GM12878 (cell line): ENCODE measurements around the gene ATXN7L1. TPM values are rescaled to one million over a fixed set of nuclear protein-coding genes. Genes with fewer than 3 reads are reported as not detected.

Experiments
- ATAC-seq: fragments of 200-7000 bp; cut with Tn5 transposase; 3 replicates; pipeline ENCODE4 v1.9.1; 2020; ENCODE audit warnings: mild to moderate bottlenecking, moderate library complexity
- Bru-seq: library from RNA; stranded (reverse); fragments of 400-500 nt; gene quantifications from one replicate; lab custom pipeline; 2021; lab: Mats Ljungman, UMichigan
- BruChase-seq, 2 experiments: library from RNA; stranded (reverse); fragments of 400-500 nt; gene quantifications; one replicate each; lab custom pipeline; 2021; lab: Mats Ljungman, UMichigan
- BruUV-seq: library from RNA; stranded (reverse); fragments of 400-500 nt; replicated peaks from 2 replicates; lab custom pipeline; 2021; lab: Mats Ljungman, UMichigan
- CTCF ChIA-PET: fragments of 300-600 bp; sonication (Branson Sonifier 250); formaldehyde crosslinking; extraction: SDS; loops from one replicate; lab custom pipeline; 2021; ENCODE audit warnings: inconsistent platforms; lab: Yijun Ruan, JAX
- POLR2A ChIA-PET: fragments of 350-600 bp; formaldehyde crosslinking; extraction: SDS; loops from one replicate; lab custom pipeline; 2021; ENCODE audit warnings: inconsistent platforms; lab: Charles Lee
- RAD21 ChIA-PET: fragments of 300-600 bp; sonication (Branson Sonifier 250); formaldehyde crosslinking; loops from one replicate; lab custom pipeline; 2023; ENCODE audit warnings: antibody characterized with exemption; ENCODE audit not compliant: unreplicated experiment; lab: Charles Lee
- SMC1A ChIA-PET: fragments of 300-600 bp; sonication (Branson Sonifier 250); formaldehyde crosslinking; loops from one replicate; lab custom pipeline; 2023; ENCODE audit not compliant: unreplicated experiment, uncharacterized antibody; lab: Charles Lee
- DNase-seq: peaks from one replicate; pipeline ENCODE4 v3.0.0-alpha.2; 2011; ENCODE audit warnings: low read depth, low spot score
- FAIRE-seq: peaks from 3 replicates; lab custom pipeline; 2011; peaks lifted over from hg19 to GRCh38; lab: Jason Lieb, UNC
- H2AFZ ChIP-seq: 2 replicates; pipeline ENCODE4 v1.6.0; 2011; ENCODE audit warnings: low read depth, low read length, control low read depth; ENCODE audit not compliant: control insufficient read depth
- H3K27ac ChIP-seq: 2 replicates; pipeline ENCODE4 v1.5.1; 2011; ENCODE audit warnings: control low read depth; ENCODE audit not compliant: control insufficient read depth, insufficient read depth
- H3K27me3 ChIP-seq, 2 experiments: replicated peaks in 1 of 2; 2 replicates each; pipeline versions ENCODE4 v1.6.0 to v1.6.1; 2011; ENCODE audit warnings: low read length in 1 of 2; ENCODE audit not compliant: control insufficient read depth in 2 of 2, insufficient read depth in 2 of 2
- H3K36me3 ChIP-seq, 2 experiments: 2 replicates each; pipeline ENCODE4 v1.5.1; 2011; ENCODE audit warnings: low read length in 1 of 2; ENCODE audit not compliant: control insufficient read depth in 2 of 2, insufficient read depth in 2 of 2
- H3K4me1 ChIP-seq: 2 replicates; pipeline ENCODE4 v1.6.1; 2011; ENCODE audit warnings: mild to moderate bottlenecking, low read length, moderate library complexity, mixed read lengths; ENCODE audit not compliant: control insufficient read depth, insufficient read depth
- H3K4me2 ChIP-seq: 2 replicates; pipeline ENCODE4 v1.6.0; 2011; ENCODE audit warnings: control low read depth; ENCODE audit not compliant: control insufficient read depth, insufficient read depth
- H3K4me3 ChIP-seq: fragments of 200-600 bp; sonication (generic); 2 replicates; pipeline ENCODE4 v1.5.1; 2016
- H3K79me2 ChIP-seq: 2 replicates; pipeline ENCODE4 v1.6.0; 2011; ENCODE audit warnings: low read length; ENCODE audit not compliant: control insufficient read depth, insufficient read depth
- H3K9ac ChIP-seq: 2 replicates; pipeline ENCODE4 v1.8.0; 2011; ENCODE audit warnings: low read length, control low read depth, mixed read lengths; ENCODE audit not compliant: control insufficient read depth, insufficient read depth
- H3K9me3 ChIP-seq: replicated peaks from 3 replicates; pipeline ENCODE4 v1.5.1; 2011; ENCODE audit warnings: mild to moderate bottlenecking, low read length; ENCODE audit not compliant: control insufficient read depth, insufficient read depth
- H4K20me1 ChIP-seq: 2 replicates; pipeline ENCODE4 v1.6.0; 2011; ENCODE audit not compliant: control insufficient read depth, insufficient read depth
- BHLHE40 ChIP-seq, 2 experiments: fragments of 450-650 bp in 1 of 2; IDR thresholded peaks; 2 replicates each; pipeline ENCODE4 v1.6.1; 2011 to 2017; ENCODE audit warnings: low read depth in 2 of 2, borderline replicate concordance in 1 of 2, improper control_type of control experiment in 1 of 2, low read length in 1 of 2, mild to moderate bottlenecking in 1 of 2
- CTCF ChIP-seq, 3 experiments: IDR thresholded peaks in 2 of 3; conservative IDR thresholded peaks in 1 of 3; 2 replicates each; pipeline ENCODE4 v1.5.1; 2011; ENCODE audit warnings: low read depth in 3 of 3, low read length in 3 of 3, mild to moderate bottlenecking in 3 of 3, control low read depth in 2 of 3, moderate library complexity in 2 of 3, inconsistent platforms in 1 of 3, mixed read lengths in 1 of 3; ENCODE audit not compliant: control insufficient read depth in 2 of 3, insufficient read depth in 1 of 3; ENCODE audit errors: extremely low read depth in 1 of 3
- EZH2 ChIP-seq: IDR thresholded peaks from 2 replicates; pipeline ENCODE4 v1.6.1; 2012; ENCODE audit warnings: low read depth, mild to moderate bottlenecking, control low read depth, inconsistent platforms, low read length, borderline replicate concordance; ENCODE audit not compliant: control insufficient read depth
- GATAD2B ChIP-seq: fragments of 450-650 bp; conservative IDR thresholded peaks from 2 replicates; pipeline ENCODE4 v1.6.1; 2017; ENCODE audit warnings: low read depth, mild to moderate bottlenecking, moderate library complexity
- IKZF1 ChIP-seq: fragments of 450-650 bp; conservative IDR thresholded peaks from 2 replicates; pipeline ENCODE4 v1.6.1; 2017; ENCODE audit warnings: antibody characterized with exemption, mild to moderate bottlenecking
- MLLT1 ChIP-seq: fragments of 450-650 bp; IDR thresholded peaks from 2 replicates; pipeline ENCODE4 v1.6.1; 2016; ENCODE audit warnings: mild to moderate bottlenecking
- NFXL1 ChIP-seq: fragments of 450-650 bp; IDR thresholded peaks from 2 replicates; pipeline ENCODE4 v1.6.1; 2017; ENCODE audit warnings: antibody characterized with exemption, mild to moderate bottlenecking, borderline replicate concordance
- NR2F1 ChIP-seq: fragments of 450-650 bp; conservative IDR thresholded peaks from 2 replicates; pipeline ENCODE4 v1.6.1; 2017; ENCODE audit warnings: mild to moderate bottlenecking
- POLR2A ChIP-seq: IDR thresholded peaks from 2 replicates; pipeline ENCODE4 v1.6.1; 2011; ENCODE audit warnings: low read depth, mild to moderate bottlenecking, low read length
- RAD21 ChIP-seq: IDR thresholded peaks from 2 replicates; pipeline ENCODE4 v1.6.1; 2011; ENCODE audit warnings: mild to moderate bottlenecking, low read depth, low read length, moderate library complexity; ENCODE audit not compliant: insufficient read depth
- SIX5 ChIP-seq: IDR thresholded peaks from 2 replicates; pipeline ENCODE4 v1.6.1; 2011; ENCODE audit warnings: mild to moderate bottlenecking, low read depth, low read length, moderate library complexity; ENCODE audit not compliant: severe bottlenecking
- ZNF217 ChIP-seq: fragments of 450-650 bp; IDR thresholded peaks from 2 replicates; pipeline ENCODE4 v1.6.1; 2017; ENCODE audit warnings: antibody characterized with exemption, mild to moderate bottlenecking
- WGBS: methylation state at CpG from one replicate; pipeline ENCODE4 v1.1.6; 2016; ENCODE audit warnings: low lambda C conversion rate; ENCODE audit not compliant: insufficient replicate concordance, insufficient coverage; ENCODE audit errors: missing lambda C conversion rate; 5-methylcytosine and 5-hydroxymethylcytosine counted together
- in situ Hi-C: fragments of 300-500 bp; cut with MboI; formaldehyde crosslinking; loops from 9 replicates; pipeline ENCODE4 v1.14.3; 2018; ENCODE audit warnings: mixed read lengths
- intact Hi-C: fragments of 100-400 bp; cut with micrococcal nuclease; formaldehyde crosslinking; loops from one replicate; pipeline ENCODE4 v1.14.2; 2022; ENCODE audit not compliant: unreplicated experiment
- long read RNA-seq, 2 experiments: library from polyadenylated mRNA; unstranded; transcript quantifications; one replicate each; pipeline ENCODE4 v2.0.0, GENCODE V29; 2019 to 2020
- polyA minus RNA-seq, 3 experiments: library from RNA; depleted of rRNA, polyadenylated mRNA; stranded (reverse); fragments of >200 nt; gene quantifications; 2 replicates each; pipeline ENCODE4 v1.2.3, GENCODE V29; 2011
- polyA plus RNA-seq, 11 experiments: library from polyadenylated mRNA; depleted of rRNA in 4 of 11; unstranded in 6 of 11; stranded (reverse) in 5 of 11; fragments of >200 nt; fragmentation: Nextera tagmentation in 4 of 11; fragmentation: Illumina TruSeq in 1 of 11; extraction: Ambion mirVana in 4 of 11; extraction: Trizol in 1 of 11; gene quantifications; 1 replicate in 1 of 11; 2 replicates in 10 of 11; pipeline versions ENCODE4 v1.2.1 to v1.2.3, GENCODE V29; 2011 to 2016; ENCODE audit warnings: inconsistent platforms in 2 of 11, missing spikeins in 2 of 11, low read depth in 1 of 11
- total RNA-seq, 4 experiments: library from RNA; depleted of rRNA in 3 of 4; stranded (reverse); fragments of >200 nt in 3 of 4; fragmentation: Illumina TruSeq in 1 of 4; extraction: Trizol in 1 of 4; gene quantifications; 2 replicates each; pipeline versions ENCODE4 v1.2.1 to v1.2.3, GENCODE V29; 2013 to 2021

Gene ATXN7L1
- total RNA-seq (2013; cell fraction: nucleolus; rRNA removed): 8.7 and 10.7 TPM in 2 replicates
- total RNA-seq (2014; rRNA removed): 0.49 and 1.6 TPM in 2 replicates
- 1.1 and 1.4 TPM in 2 replicates for total RNA-seq (2014; rRNA removed; fragmentation: Illumina TruSeq; extraction: Trizol)
- 2.2 and 2.9 TPM in 2 replicates for total RNA-seq (2021)
- polyA plus RNA-seq (2011; ENCODE audit: low read depth): 0.17 TPM
- 0.99 and 1.1 TPM in 2 replicates for polyA plus RNA-seq (2011; rRNA removed)
- 0.43 and 0.64 TPM in 2 replicates for polyA plus RNA-seq (2011; cell fraction: cytosol; rRNA removed)
- polyA plus RNA-seq (2011; cell fraction: nucleus; rRNA removed): 0.64 and 0.85 TPM in 2 replicates
- 0.65 and 1.1 TPM in 2 replicates for polyA plus RNA-seq (2012)
- 2.6 and 3.4 TPM in 2 replicates for polyA plus RNA-seq (2014; fragmentation: Illumina TruSeq; extraction: Trizol)
- under 1 TPM; 0.40 to 0.72 TPM for polyA plus RNA-seq (2014; fragmentation: Nextera tagmentation; extraction: Ambion mirVana)
- polyA plus RNA-seq (2014; rRNA removed): 0.91 and 1.2 TPM in 2 replicates
- 1 to 10 TPM in 1 of 2 experiments, under 1 TPM in 1; 0.73 to 1.8 TPM for polyA plus RNA-seq (2016; fragmentation: Nextera tagmentation; extraction: Ambion mirVana)
- polyA minus RNA-seq (2011; rRNA and poly(A)+ RNA removed): 1.2 and 1.4 TPM in 2 replicates
- not detected in 2 replicates for polyA minus RNA-seq (2011; cell fraction: cytosol; rRNA and poly(A)+ RNA removed)
- 1.1 and 1.9 TPM in 2 replicates for polyA minus RNA-seq (2011; cell fraction: nucleus; rRNA and poly(A)+ RNA removed)
- Bru-seq, nascent RNA: percentile 34 among the genes with signal in this experiment
- percentile 25 among the genes with signal in this experiment for BruChase-seq, experiment 1, labeled RNA remaining after a 6-hour chase
- percentile 27 among the genes with signal in this experiment for BruChase-seq, experiment 2, labeled RNA remaining after a 2-hour chase
- long read RNA-seq, experiment 1: 0 reads
- long read RNA-seq, experiment 2, partial matches to known transcripts: 0 of 4 reads
- long read RNA-seq, experiment 2, other reads (novel, unspliced or antisense): 3 of 4 reads

GRCh38 chr7:105876091-105876963 is at the start of gene ATXN7L1:
TSS of gene ATXN7L1 (minus strand) at chr7:105876599. CDS start at chr7:105876558, 41 bp downstream.
- Histone ChIP-seq H3K27me3 (peaks cover 9 to 13% of the 10 kb centered on the region in 2 experiments), H2AFZ (peak within 1 kb of the TSS; percentile 64), H3K4me2 (peak within 1 kb of the TSS; percentile 77), H3K9ac (no peak within 1 kb of the TSS), H3K27ac (no peak within 1 kb of the TSS), H3K36me3 (no peaks in the 10 kb centered on the region), H3K79me2 (no peaks in the 10 kb centered on the region), H3K4me1 (no peaks in the 10 kb centered on the region), H3K4me3 (peak within 1 kb of the TSS; percentile 52), H4K20me1 (no peaks in the 10 kb centered on the region), H3K9me3 (no peaks in the 10 kb centered on the region)
- intact Hi-C loops: loop anchor here (5.0 kb wide), 2 partner anchors 69 to 114 kb away; no protein-coding TSS in a partner anchor
- peak; percentile 99 for ATAC-seq
- 2% methylated on average over 25 of the region's 77 CpGs for WGBS
- ChIA-PET SMC1A (interaction anchor here (2.2 kb wide), 1 partner anchor 115 kb away, joined by 11 read pairs; no protein-coding TSS in a partner anchor), RAD21 (interaction anchor here (1.5 to 2.3 kb wide), 2 partner anchors 111 to 116 kb away, joined by 4 to 11 read pairs; no protein-coding TSS in a partner anchor), POLR2A (no interaction called here), CTCF (interaction anchor here (0.6 to 2.0 kb wide), 7 partner anchors 9 to 116 kb away, joined by 3 to 20 read pairs (median 3); no protein-coding TSS in a partner anchor)
- BruUV-seq: no TSS peak
- no peak for FAIRE-seq
- in situ Hi-C loops: no loop called here
- DNase-seq: no peak
- TF ChIP-seq BHLHE40 (IDR thresholded peaks at IDR 0.05; ENCODE audit: borderline replicate concordance in 1 of 2, low read depth in 2 of 2, low read length in 1 of 2) (peak in 1 of 2 experiments; percentile 85; a peak in 2 of 4 replicates), EZH2 (no peak), SIX5 (no peak), CTCF (IDR thresholded peaks at IDR 0.05 in 2 of 3, conservative IDR thresholded peaks at IDR 0.05 in 1 of 3; ENCODE audit: control insufficient read depth in 2 of 3, extremely low read depth in 1 of 3, insufficient read depth in 1 of 3, low read depth in 3 of 3, low read length in 3 of 3) (peak; percentile 6 to 57 (median 50); a peak in 3 of 6 replicates), NR2F1 (peak; percentile 48; the same call in 1 of the 2 replicates), MLLT1 (peak; percentile 33; the same call in 1 of the 2 replicates), ZNF217 (0 out of 2 replicates have a peak, but pooled peaks have one; percentile 53), IKZF1 (peak; percentile 68), NFXL1 (no peak), POLR2A (peak; percentile 25; the same call in 1 of the 2 replicates), RAD21 (0 out of 2 replicates have a peak, but pooled peaks have one; percentile 10), GATAD2B (peak; percentile 74)
